SKM-1 (cell line): ENCODE results near the gene IGHMBP2.
"Not testable (repeated sequence)": the region's sequence is repeated elsewhere in the genome, so short reads cannot be mapped to it uniquely, and the experiment has no call there.

Source experiments
- DNase-seq: peaks from one replicate; lab custom pipeline; 2025; ENCODE audit not compliant: unreplicated experiment; lab: John Stamatoyannopoulos, UW

IGHMBP2 gene

GRCh38 chr11:68903288-68904247, at the start of gene IGHMBP2, which contains the start of gene MRPL21:
IGHMBP2 (plus strand) TSS chr11:68903891; CDS start chr11:68903953, 62 bp downstream.
MRPL21 (minus strand) TSS chr11:68903832; CDS start chr11:68903810, 22 bp downstream.
- DNase-seq = peak; percentile 48

- no peak for DNase-seq
These were observed 49.3 kb upstream of the IGHMBP2 start for GRCh38 chr11:68854273-68854958.

DNA sequence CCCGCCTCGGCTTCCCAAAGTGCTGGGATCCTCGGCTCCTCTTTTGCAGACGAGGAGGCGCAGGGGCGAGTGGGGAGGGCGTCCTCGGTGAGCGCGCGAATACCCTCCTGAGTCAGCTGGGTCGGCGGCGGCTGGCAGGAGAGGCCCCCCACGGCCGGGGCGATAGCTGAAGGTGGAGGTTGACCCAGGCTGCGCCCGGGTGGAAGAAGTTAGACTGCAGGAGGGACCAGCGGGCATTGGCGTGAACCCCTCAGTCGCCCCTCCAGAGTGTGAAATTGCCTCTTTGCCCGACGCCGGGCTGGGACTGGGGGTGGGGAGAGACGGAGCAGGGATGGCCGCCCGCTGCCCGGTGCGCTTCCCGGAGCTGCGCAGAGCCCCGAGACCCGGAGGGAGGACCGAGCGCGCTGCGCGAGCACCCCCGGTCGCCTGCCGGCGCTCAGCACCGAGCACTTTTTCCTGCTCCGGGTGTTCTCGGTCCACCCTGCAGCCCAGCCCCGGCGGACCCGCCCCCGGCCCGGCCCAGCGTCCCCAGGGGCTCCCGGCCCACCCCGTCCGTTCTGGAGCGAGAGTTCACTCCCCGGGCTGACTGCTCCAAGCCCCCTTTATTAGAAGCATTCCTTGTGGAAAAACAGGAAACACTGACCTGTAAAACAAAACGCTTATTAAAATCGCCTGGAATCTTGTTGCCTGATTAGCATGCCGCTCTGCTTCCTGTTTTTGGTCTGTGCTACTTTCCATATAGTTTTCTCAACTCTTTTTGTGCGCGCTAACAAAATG, 48.3 kb upstream of the IGHMBP2 start:
- DNase-seq = peak; percentile 27

GRCh38 chr11:68856425-68857030, 47.2 kb upstream of the IGHMBP2 start:
- DNase-seq = not testable (repeated sequence)

DNA sequence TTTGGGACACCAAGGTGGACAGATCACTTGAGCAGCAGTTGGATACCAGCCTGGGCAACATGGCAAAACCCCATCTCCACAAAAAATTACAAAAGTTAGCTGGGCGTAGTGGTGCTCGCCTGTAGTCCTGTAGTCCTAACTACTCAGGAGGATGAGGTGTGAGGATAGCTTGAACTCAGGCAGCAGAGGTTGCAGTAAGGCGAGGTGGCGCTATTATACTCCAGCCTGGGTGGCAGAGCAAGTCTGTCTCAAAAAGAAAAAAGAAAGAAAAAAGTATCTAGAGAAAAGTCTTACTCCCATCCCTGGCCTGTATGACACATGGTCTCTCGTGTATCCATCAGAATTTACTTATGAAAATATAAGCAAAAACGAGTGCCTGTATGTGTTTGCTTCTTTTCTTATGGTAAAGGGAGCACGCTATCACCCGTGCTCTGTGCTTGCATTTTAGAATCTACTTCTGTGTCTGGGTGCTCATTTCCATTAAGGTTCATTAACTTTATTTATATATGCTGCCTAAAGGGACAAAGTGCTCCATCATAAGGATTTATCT, 46.6 kb upstream of the IGHMBP2 start:
- DNase-seq = no peak

- DNase-seq = no peak
These were observed 44.6 kb upstream of the IGHMBP2 start for GRCh38 chr11:68859123-68859522.

DNA sequence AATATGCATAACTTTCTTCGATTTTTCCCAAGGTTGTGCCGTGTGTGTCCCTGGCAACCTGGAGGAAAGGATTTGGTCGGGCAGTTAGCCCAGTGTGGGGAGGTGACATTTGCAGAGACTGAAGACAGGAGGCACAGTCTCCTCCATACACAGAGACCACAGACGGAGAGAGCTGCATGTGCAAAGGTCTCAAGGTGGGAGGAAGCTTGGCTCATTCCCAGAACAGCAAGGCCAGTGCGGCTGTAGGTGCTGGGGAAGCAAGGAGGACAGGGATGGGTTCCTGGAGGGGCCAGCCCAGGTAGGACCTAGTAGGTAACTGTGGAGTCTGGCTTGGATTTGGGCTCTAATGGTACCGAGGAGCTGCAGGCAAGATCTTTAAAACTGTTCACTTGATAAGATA, 41.3 kb upstream of the IGHMBP2 start:
- no peak for DNase-seq

GRCh38 chr11:68863553-68864265, 40.0 kb upstream of the IGHMBP2 start:
- no peak for DNase-seq

- no peak for DNase-seq
These were observed 38.5 kb upstream of the IGHMBP2 start for GRCh38 chr11:68865241-68865640.

DNA sequence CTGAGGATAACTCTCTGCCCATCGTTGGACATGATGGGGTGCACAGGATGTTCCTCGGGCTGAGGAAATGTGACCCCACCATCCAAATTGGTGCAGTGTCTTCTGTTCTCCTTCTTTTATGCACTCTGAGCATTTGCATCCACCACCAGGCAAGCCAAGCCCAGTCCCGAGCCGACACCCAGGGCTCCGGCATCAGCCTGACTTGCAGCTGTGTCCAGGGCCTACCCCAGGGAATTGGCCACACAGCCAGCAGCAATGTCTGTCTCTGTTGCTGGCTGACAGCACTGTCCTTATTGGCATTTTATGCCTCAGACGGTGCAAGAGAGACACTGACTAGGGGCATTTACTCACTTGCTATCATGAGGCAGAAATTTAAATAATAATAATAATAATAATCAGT, 36.6 kb upstream of the IGHMBP2 start:
- DNase-seq = no peak

- no peak for DNase-seq
These were observed 35.4 kb upstream of the IGHMBP2 start for GRCh38 chr11:68868221-68868835.

GRCh38 chr11:68870470-68870869, 33.2 kb upstream of the IGHMBP2 start:
- DNase-seq = no peak

DNA sequence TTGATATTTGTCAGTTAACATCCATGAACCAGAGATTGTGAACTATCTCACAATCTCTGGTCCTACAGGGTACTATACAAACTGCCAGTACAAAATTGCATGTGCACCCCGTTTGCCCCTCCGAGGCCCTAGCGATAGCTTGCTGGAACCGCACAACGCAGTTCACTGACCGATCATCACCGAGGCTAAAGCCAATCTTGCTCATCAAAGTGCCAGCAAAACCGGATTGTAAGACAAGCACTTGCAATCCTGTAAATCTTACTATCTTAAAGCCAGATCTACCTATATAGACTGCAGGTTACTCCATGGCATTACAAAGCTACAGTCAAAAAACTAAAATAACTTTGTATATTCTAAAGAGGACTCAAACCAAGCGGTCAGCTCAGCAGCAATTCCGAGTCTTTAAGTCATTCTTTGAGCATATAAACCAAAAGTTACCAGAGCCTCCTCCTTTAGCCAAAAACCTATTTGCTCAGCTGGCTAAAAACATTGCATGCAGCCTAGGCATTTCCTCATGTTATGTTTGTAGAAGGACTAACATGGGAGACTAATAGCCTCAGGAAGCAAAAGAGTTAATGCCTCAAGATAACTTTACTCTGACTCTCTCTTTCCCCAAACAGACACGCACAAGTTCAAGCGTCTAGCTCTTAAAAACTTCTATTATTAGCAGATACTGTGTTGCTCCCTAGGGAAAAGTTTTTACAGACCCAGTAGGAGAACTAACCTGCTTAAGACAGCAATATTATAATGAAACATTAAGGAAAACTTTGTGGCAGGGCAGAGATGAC, 31.3 kb upstream of the IGHMBP2 start:
- no peak for DNase-seq

- DNase-seq = no peak
These were observed 25.7 kb upstream of the IGHMBP2 start for GRCh38 chr11:68878022-68878421.

- no peak for DNase-seq
These were observed 22.8 kb upstream of the IGHMBP2 start for GRCh38 chr11:68880851-68881250.

- no peak for DNase-seq
These were observed 22.4 kb upstream of the IGHMBP2 start for GRCh38 chr11:68881320-68881719.

DNA sequence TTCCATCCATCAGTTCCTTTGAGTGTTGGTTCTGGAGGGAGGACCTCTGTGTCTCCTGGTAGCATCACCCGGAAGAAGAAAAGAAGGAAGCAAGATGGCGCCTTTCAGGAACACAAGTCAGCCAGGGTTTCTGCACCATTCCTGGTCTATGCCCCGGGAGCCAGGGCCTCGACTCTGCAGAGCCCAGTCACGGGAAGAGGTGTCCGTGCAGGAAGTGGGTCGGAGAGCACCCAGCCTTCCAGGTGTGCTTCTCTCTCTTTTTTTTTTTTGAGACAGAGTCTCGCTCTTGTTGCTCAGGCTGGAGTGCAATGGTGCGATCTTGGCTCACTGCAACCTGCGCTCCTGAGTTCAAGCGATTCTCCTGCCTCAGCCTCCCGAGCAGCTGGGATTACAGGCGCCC, 21.3 kb upstream of the IGHMBP2 start:
- no peak for DNase-seq

- not testable (repeated sequence) for DNase-seq
These were observed 18.9 kb upstream of the IGHMBP2 start for GRCh38 chr11:68884827-68885226.
